Erythroblast (primary cell): Measurements from ENCODE around the gene TBXA2R.
A peak's percentile ranks its signal among the peaks of the same experiment; 100 is the strongest.

Experiments
- DNase-seq, 2 experiments: peaks; one replicate each; lab custom pipeline; 2025; lab: John Stamatoyannopoulos, UW
- GATA1 ChIP-seq: IDR thresholded peaks from 2 replicates; pipeline ENCODE4 v1.6.1; 2011; ENCODE audit warnings: low read depth, mild to moderate bottlenecking, control low read depth, low read length, moderate library complexity
- POLR2A ChIP-seq: IDR thresholded peaks from 2 replicates; pipeline ENCODE4 v1.6.1; 2011; ENCODE audit warnings: mild to moderate bottlenecking, low read length

Gene TBXA2R

GRCh38 chr19:3619631-3620012 is 12.9 kb upstream of the TBXA2R start:
- no peak for TF ChIP-seq GATA1
- no peak for TF ChIP-seq POLR2A
- no peak for DNase-seq

- no peak for DNase-seq
- TF ChIP-seq GATA1 (no peak), POLR2A (no peak)
Observed at GRCh38 chr19:3618811-3619630, 12.3 kb upstream of the TBXA2R start.

GRCh38 chr19:3618144-3618810 is 11.6 kb upstream of the TBXA2R start:
- no peak for TF ChIP-seq POLR2A
- no peak for TF ChIP-seq GATA1
- peak; percentile 46 to 70 for DNase-seq

- peak in 1 of 2 experiments; percentile 26 for DNase-seq
- TF ChIP-seq GATA1 (no peak), POLR2A (no peak)
Observed at GRCh38 chr19:3617463-3617862, 10.8 kb upstream of the TBXA2R start.

GRCh38 chr19:3615524-3616135 is 9.0 kb upstream of the TBXA2R start:
- TF ChIP-seq GATA1 (no peak), POLR2A (no peak)
- no peak for DNase-seq

GRCh38 chr19:3614858-3615505 is 8.3 kb upstream of the TBXA2R start:
- DNase-seq = no peak
- TF ChIP-seq POLR2A (no peak), GATA1 (no peak)

- DNase-seq = no peak
- TF ChIP-seq GATA1 = no peak
- no peak for TF ChIP-seq POLR2A
Observed at GRCh38 chr19:3613818-3614661, 7.4 kb upstream of the TBXA2R start.

- no peak for TF ChIP-seq GATA1
- no peak for TF ChIP-seq POLR2A
- DNase-seq = no peak
Observed at GRCh38 chr19:3612901-3613741, 6.4 kb upstream of the TBXA2R start.

GRCh38 chr19:3612330-3612729 is 5.7 kb upstream of the TBXA2R start:
- no peak for TF ChIP-seq POLR2A
- no peak for TF ChIP-seq GATA1
- no peak for DNase-seq

GRCh38 chr19:3611841-3612240 is 5.2 kb upstream of the TBXA2R start:
- no peak for DNase-seq
- no peak for TF ChIP-seq POLR2A
- no peak for TF ChIP-seq GATA1

- TF ChIP-seq GATA1 = no peak
- TF ChIP-seq POLR2A = no peak
- no peak for DNase-seq
Observed at GRCh38 chr19:3610745-3611717, 4.4 kb upstream of the TBXA2R start.
